OCI-LY3 (cell line): ENCODE results near the gene MAZ.

Experiments used
- EZH2phosphoT487 ChIP-seq: fragments of 200-600 bp; shearing (Covaris generic); IDR thresholded peaks from 2 replicates; pipeline ENCODE4 v1.6.1; 2018; ENCODE audit warnings: antibody characterized with exemption, mixed run types, low read depth
- TF ChIP-seq, protein P1 (sequence below): fragments of 200-600, 300-600 bp; sonication (generic); IDR thresholded peaks from 2 replicates; pipeline ENCODE4 v1.5.1; 2014; ENCODE audit warnings: antibody characterized with exemption, low read length, low read depth

DNA sequence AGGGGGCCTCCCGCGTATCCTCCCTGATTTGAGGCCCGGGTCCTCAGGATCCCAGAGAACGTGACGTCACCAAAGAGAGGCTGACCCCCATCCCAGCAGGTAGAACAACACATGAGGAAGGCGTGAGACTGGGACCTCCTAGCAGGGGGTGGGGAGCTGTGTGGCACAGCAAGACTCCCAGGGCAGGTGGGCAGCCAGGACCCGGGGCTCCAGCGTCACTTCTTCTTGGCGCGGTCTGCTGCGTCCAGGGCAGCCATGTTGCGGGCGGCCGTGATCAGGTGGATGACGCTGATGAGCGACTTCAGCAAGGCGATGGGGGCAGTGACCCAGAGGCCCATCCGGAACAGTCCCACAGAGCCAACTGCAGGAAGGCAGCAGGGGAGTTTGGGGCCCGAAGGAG is 52.6 kb downstream of the MAZ start:
- no peak for TF ChIP-seq EZH2phosphoT487
- TF ChIP-seq, protein P1, sequence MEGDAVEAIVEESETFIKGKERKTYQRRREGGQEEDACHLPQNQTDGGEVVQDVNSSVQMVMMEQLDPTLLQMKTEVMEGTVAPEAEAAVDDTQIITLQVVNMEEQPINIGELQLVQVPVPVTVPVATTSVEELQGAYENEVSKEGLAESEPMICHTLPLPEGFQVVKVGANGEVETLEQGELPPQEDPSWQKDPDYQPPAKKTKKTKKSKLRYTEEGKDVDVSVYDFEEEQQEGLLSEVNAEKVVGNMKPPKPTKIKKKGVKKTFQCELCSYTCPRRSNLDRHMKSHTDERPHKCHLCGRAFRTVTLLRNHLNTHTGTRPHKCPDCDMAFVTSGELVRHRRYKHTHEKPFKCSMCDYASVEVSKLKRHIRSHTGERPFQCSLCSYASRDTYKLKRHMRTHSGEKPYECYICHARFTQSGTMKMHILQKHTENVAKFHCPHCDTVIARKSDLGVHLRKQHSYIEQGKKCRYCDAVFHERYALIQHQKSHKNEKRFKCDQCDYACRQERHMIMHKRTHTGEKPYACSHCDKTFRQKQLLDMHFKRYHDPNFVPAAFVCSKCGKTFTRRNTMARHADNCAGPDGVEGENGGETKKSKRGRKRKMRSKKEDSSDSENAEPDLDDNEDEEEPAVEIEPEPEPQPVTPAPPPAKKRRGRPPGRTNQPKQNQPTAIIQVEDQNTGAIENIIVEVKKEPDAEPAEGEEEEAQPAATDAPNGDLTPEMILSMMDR = no peak
